Measurements from ENCODE around the gene SWI5. TPM values are rescaled to one million over a fixed set of nuclear protein-coding genes. Genes with fewer than 3 reads are reported as not detected.

Gene SWI5
- total and polyA plus RNA-seq, 3 experiments from 2014 or later = 18.1 to 27.8 (median 20.9) TPM

- no peak overlapping the region for H3K27ac ChIP-seq (ENCODE audit: low read depth, low read length)
- DNase-seq = no peak
- Mint-ChIP-seq H3K36me3 (peaks cover 24 to 76% (median 31%) of the 10 kb centered on the region in 3 donors), H3K9me3 (no peaks in the 10 kb centered on the region), H3K27me3 (peaks cover 0 to 2% of the 10 kb centered on the region in 2 donors), H3K4me3 (no peak overlapping the region), H3K27ac (peak overlapping the region in 1 of 8 donors; percentile 89), H3K4me1 (no peaks in the 10 kb centered on the region)
- H3K36me3 ChIP-seq (ENCODE audit: insufficient read depth, low read length) = peaks cover 30% of the 10 kb centered on the region
- POLR2A ChIA-PET = no interaction called here
- H3K4me1 ChIP-seq (ENCODE audit: insufficient read depth, low read length) = no peaks in the 10 kb centered on the region
- H3K4me3 ChIP-seq (ENCODE audit: low read length) = no peak overlapping the region
- CTCF ChIA-PET = no interaction called here
- no peaks in the 10 kb centered on the region for H3K9me3 ChIP-seq (ENCODE audit: low read length)
- H3K27me3 ChIP-seq (ENCODE audit: insufficient read depth, low read length, poor library complexity, severe bottlenecking) = no peaks in the 10 kb centered on the region
These were observed 13.4 kb upstream of the SWI5 start for GRCh38 chr9:128262687-128263086.

- POLR2A ChIA-PET = no interaction called here
- CTCF ChIA-PET = interaction anchor here (1.4 kb wide), 1 partner anchor 15 kb away, joined by 3 read pairs; no protein-coding TSS in a partner anchor
- Histone ChIP-seq H3K27me3 (ENCODE audit: insufficient read depth, low read length, poor library complexity, severe bottlenecking) (no peaks in the 10 kb centered on the region), H3K4me1 (ENCODE audit: insufficient read depth, low read length) (no peaks in the 10 kb centered on the region), H3K4me3 (ENCODE audit: low read length) (no peak overlapping the region), H3K36me3 (ENCODE audit: insufficient read depth, low read length) (peaks cover 27% of the 10 kb centered on the region), H3K9me3 (ENCODE audit: low read length) (no peaks in the 10 kb centered on the region), H3K27ac (ENCODE audit: low read depth, low read length) (no peak overlapping the region)
- Mint-ChIP-seq H3K4me1 (no peaks in the 10 kb centered on the region), H3K27me3 (peaks cover 0 to 2% of the 10 kb centered on the region in 2 donors), H3K27ac (peak overlapping the region in 1 of 8 donors; percentile 23), H3K9me3 (no peaks in the 10 kb centered on the region), H3K36me3 (peaks cover 25 to 71% (median 28%) of the 10 kb centered on the region in 3 donors), H3K4me3 (no peak overlapping the region)
- no peak for DNase-seq
These were observed 10.7 kb upstream of the SWI5 start for GRCh38 chr9:128265348-128265847.

GRCh38 chr9:128266868-128267590 is 9.0 kb upstream of the SWI5 start:
- H3K9me3 ChIP-seq (ENCODE audit: low read length) = no peaks in the 10 kb centered on the region
- H3K4me1 ChIP-seq (ENCODE audit: insufficient read depth, low read length) = no peaks in the 10 kb centered on the region
- peaks cover 0 to 2% of the 10 kb centered on the region in 2 donors for H3K27me3 Mint-ChIP-seq
- H3K27ac Mint-ChIP-seq = no peak overlapping the region
- H3K4me1 Mint-ChIP-seq = peaks cover 0 to 1% (median 0%) of the 10 kb centered on the region in 3 donors
- no peaks in the 10 kb centered on the region for H3K9me3 Mint-ChIP-seq
- H3K27me3 ChIP-seq (ENCODE audit: insufficient read depth, low read length, poor library complexity, severe bottlenecking) = no peaks in the 10 kb centered on the region
- no peak overlapping the region for H3K4me3 Mint-ChIP-seq
- ChIA-PET CTCF (no interaction called here), POLR2A (no interaction called here)
- H3K36me3 ChIP-seq (ENCODE audit: insufficient read depth, low read length) = peaks cover 14% of the 10 kb centered on the region
- no peak for DNase-seq
- H3K27ac ChIP-seq (ENCODE audit: low read depth, low read length) = no peak overlapping the region
- H3K4me3 ChIP-seq (ENCODE audit: low read length) = no peak overlapping the region
- peaks cover 15 to 68% (median 19%) of the 10 kb centered on the region in 3 donors for H3K36me3 Mint-ChIP-seq

GRCh38 chr9:128271112-128271511 is 5.0 kb upstream of the SWI5 start:
- H3K36me3 ChIP-seq (ENCODE audit: insufficient read depth, low read length) = peaks cover 22% of the 10 kb centered on the region
- Mint-ChIP-seq H3K27me3 (peaks cover 0 to 5% of the 10 kb centered on the region in 2 donors), H3K27ac (peak overlapping the region in 2 of 8 donors; percentile 30 to 69), H3K9me3 (no peaks in the 10 kb centered on the region), H3K4me3 (no peak overlapping the region), H3K4me1 (peaks cover 11 to 20% (median 20%) of the 10 kb centered on the region in 3 donors), H3K36me3 (peaks cover 5 to 66% (median 6%) of the 10 kb centered on the region in 3 donors)
- H3K4me1 ChIP-seq (ENCODE audit: insufficient read depth, low read length) = peaks cover 9% of the 10 kb centered on the region
- H3K27ac ChIP-seq (ENCODE audit: low read depth, low read length) = no peak overlapping the region
- H3K4me3 ChIP-seq (ENCODE audit: low read length) = no peak overlapping the region
- ChIA-PET CTCF (no interaction called here), POLR2A (interaction anchor here (1.0 kb wide), 1 partner anchor 21 kb away, joined by 3 read pairs; no protein-coding TSS in a partner anchor)
- no peak for DNase-seq
- H3K9me3 ChIP-seq (ENCODE audit: low read length) = no peaks in the 10 kb centered on the region
- no peaks in the 10 kb centered on the region for H3K27me3 ChIP-seq (ENCODE audit: insufficient read depth, low read length, poor library complexity, severe bottlenecking)

GRCh38 chr9:128271512-128271911 is 4.6 kb upstream of the SWI5 start:
- H3K4me1 Mint-ChIP-seq = peaks cover 15 to 24% (median 24%) of the 10 kb centered on the region in 3 donors
- Histone ChIP-seq H3K4me3 (ENCODE audit: low read length) (no peak overlapping the region), H3K27ac (ENCODE audit: low read depth, low read length) (no peak overlapping the region), H3K9me3 (ENCODE audit: low read length) (no peaks in the 10 kb centered on the region), H3K4me1 (ENCODE audit: insufficient read depth, low read length) (peaks cover 12% of the 10 kb centered on the region), H3K27me3 (ENCODE audit: insufficient read depth, low read length, poor library complexity, severe bottlenecking) (no peaks in the 10 kb centered on the region), H3K36me3 (ENCODE audit: insufficient read depth, low read length) (peaks cover 21% of the 10 kb centered on the region)
- ChIA-PET POLR2A (interaction anchor here (1.0 kb wide), 1 partner anchor 21 kb away, joined by 3 read pairs; no protein-coding TSS in a partner anchor), CTCF (no interaction called here)
- no peak overlapping the region for H3K4me3 Mint-ChIP-seq
- peaks cover 0 to 5% of the 10 kb centered on the region in 2 donors for H3K27me3 Mint-ChIP-seq
- peaks cover 4 to 64% (median 5%) of the 10 kb centered on the region in 3 donors for H3K36me3 Mint-ChIP-seq
- no peaks in the 10 kb centered on the region for H3K9me3 Mint-ChIP-seq
- no peak for DNase-seq
- no peak overlapping the region for H3K27ac Mint-ChIP-seq

GRCh38 chr9:128274245-128274644 is 1.8 kb upstream of the SWI5 start:
- Mint-ChIP-seq H3K4me3 (peak overlapping the region; percentile 96 to 98 (median 97)), H3K27ac (peak overlapping the region in 6 of 8 donors; percentile 42 to 99 (median 96)), H3K27me3 (peaks cover 0 to 3% of the 10 kb centered on the region in 2 donors), H3K36me3 (peaks cover 0 to 43% (median 0%) of the 10 kb centered on the region in 3 donors), H3K9me3 (no peaks in the 10 kb centered on the region), H3K4me1 (peaks cover 25 to 43% (median 40%) of the 10 kb centered on the region in 3 donors)
- Histone ChIP-seq H3K9me3 (ENCODE audit: low read length) (no peaks in the 10 kb centered on the region), H3K4me3 (ENCODE audit: low read length) (peak overlapping the region; percentile 81), H3K27ac (ENCODE audit: low read depth, low read length) (peak overlapping the region; percentile 94), H3K4me1 (ENCODE audit: insufficient read depth, low read length) (peaks cover 19% of the 10 kb centered on the region), H3K27me3 (ENCODE audit: insufficient read depth, low read length, poor library complexity, severe bottlenecking) (no peaks in the 10 kb centered on the region), H3K36me3 (ENCODE audit: insufficient read depth, low read length) (peaks cover 7% of the 10 kb centered on the region)
- ChIA-PET POLR2A (no interaction called here), CTCF (interaction anchor here (1.3 kb wide), 1 partner anchor 24 kb away, joined by 3 read pairs; no protein-coding TSS in a partner anchor)
- DNase-seq = no peak

- Mint-ChIP-seq H3K27ac (peak within 1 kb of the TSS; percentile 94 to 99 (median 97)), H3K27me3 (peaks cover 0 to 3% of the 10 kb centered on the region in 2 donors), H3K4me1 (peaks cover 28 to 47% (median 43%) of the 10 kb centered on the region in 3 donors), H3K36me3 (peaks cover 0 to 42% (median 3%) of the 10 kb centered on the region in 3 donors), H3K9me3 (no peaks in the 10 kb centered on the region), H3K4me3 (peak within 1 kb of the TSS; percentile 96 to 98 (median 97))
- peak within 1 kb of the TSS; percentile 96 for H3K27ac ChIP-seq (ENCODE audit: low read depth, low read length)
- H3K36me3 ChIP-seq (ENCODE audit: insufficient read depth, low read length) = peaks cover 7% of the 10 kb centered on the region
- peak within 1 kb of the TSS; percentile 98 for H3K4me3 ChIP-seq (ENCODE audit: low read length)
- peaks cover 19% of the 10 kb centered on the region for H3K4me1 ChIP-seq (ENCODE audit: insufficient read depth, low read length)
- CTCF ChIA-PET = interaction anchor here (1.2 kb wide), 2 partner anchors 20 to 25 kb away, joined by 5 to 7 read pairs; no protein-coding TSS in a partner anchor
- no peaks in the 10 kb centered on the region for H3K27me3 ChIP-seq (ENCODE audit: insufficient read depth, low read length, poor library complexity, severe bottlenecking)
- POLR2A ChIA-PET = interaction anchor here (0.7 to 1.2 kb wide), 2 partner anchors 25 to 96 kb away, joined by 4 to 20 read pairs; partner anchors contain the start of gene URM1
- no peaks in the 10 kb centered on the region for H3K9me3 ChIP-seq (ENCODE audit: low read length)
- peak in 2 of 5 donors; percentile 20 to 56 for DNase-seq
These were observed 673 bp upstream of the SWI5 start, which contains the start of gene GOLGA2 for GRCh38 chr9:128275198-128276007. Gene GOLGA2, minus strand, starts transcription at chr9:128276007. Its CDS starts 31 bp downstream, at chr9:128275976.
